PC-9 (cell line): ENCODE results near the gene SLX9.

Experiments used
- EZH2 ChIP-seq: fragments of 200-600 bp; sonication (generic); IDR thresholded peaks from 2 replicates; pipeline ENCODE4 v1.8.0; 2017; ENCODE audit warnings: antibody characterized with exemption, low read depth
- TF ChIP-seq, protein P1 (sequence below): fragments of 200-600 bp; sonication (generic); conservative IDR thresholded peaks from 2 replicates; pipeline ENCODE4 v1.6.1; 2017; ENCODE audit warnings: mixed run types, antibody characterized with exemption, mild to moderate bottlenecking, moderate library complexity

DNA sequence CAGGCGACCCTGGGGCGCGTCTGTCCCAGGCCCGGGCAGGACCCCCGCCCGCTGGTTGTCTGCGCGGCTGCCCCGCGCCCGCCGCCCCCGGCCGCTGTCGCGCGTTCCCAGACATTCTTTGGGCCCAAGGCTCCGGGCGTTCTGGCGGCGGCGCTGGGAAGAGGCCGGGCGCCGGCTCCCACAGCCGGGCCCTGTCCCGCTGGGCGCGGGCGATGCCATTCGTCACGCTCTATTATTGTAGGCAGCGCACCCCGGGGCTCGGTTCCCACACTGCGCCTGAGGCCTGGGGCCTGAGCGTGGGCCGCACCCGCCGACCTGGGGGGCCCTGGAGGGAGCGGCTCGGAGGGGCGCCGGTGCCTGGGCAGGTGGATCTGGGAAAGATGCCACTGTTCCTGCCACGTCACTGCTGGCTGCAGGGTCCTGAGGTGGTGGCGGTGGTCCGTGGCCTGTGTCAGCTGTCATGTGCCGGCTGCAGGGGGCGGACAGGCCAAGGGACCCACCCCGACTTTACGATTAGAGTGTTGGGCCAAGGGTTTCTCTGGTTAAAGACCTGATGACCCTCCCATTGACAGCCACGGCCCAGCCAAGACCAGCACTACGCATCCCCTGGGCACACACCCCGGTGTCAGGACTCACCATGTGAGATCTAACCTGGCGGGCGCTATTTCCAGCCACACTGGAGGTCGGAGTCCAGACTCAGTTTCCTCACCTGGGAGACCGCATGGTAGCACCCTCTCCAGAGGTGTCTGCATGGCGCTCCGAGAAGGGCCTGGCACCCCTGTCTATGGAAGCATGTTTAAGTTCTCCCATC is 79.5 kb downstream of the SLX9 start:
- TF ChIP-seq, protein P1, sequence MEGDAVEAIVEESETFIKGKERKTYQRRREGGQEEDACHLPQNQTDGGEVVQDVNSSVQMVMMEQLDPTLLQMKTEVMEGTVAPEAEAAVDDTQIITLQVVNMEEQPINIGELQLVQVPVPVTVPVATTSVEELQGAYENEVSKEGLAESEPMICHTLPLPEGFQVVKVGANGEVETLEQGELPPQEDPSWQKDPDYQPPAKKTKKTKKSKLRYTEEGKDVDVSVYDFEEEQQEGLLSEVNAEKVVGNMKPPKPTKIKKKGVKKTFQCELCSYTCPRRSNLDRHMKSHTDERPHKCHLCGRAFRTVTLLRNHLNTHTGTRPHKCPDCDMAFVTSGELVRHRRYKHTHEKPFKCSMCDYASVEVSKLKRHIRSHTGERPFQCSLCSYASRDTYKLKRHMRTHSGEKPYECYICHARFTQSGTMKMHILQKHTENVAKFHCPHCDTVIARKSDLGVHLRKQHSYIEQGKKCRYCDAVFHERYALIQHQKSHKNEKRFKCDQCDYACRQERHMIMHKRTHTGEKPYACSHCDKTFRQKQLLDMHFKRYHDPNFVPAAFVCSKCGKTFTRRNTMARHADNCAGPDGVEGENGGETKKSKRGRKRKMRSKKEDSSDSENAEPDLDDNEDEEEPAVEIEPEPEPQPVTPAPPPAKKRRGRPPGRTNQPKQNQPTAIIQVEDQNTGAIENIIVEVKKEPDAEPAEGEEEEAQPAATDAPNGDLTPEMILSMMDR, result no peak
- TF ChIP-seq EZH2, result no peak
